Kidney (tissue), 14 donors: Measurements from ENCODE around the gene CLMP. TPM values are rescaled to one million over a fixed set of nuclear protein-coding genes. Genes with fewer than 3 reads are reported as not detected.

Experiments used
- DNase-seq, 5 donors: peaks; one replicate each; pipeline ENCODE4 v3.0.0-alpha.2; 2013 to 2020
- FAIRE-seq: peaks from 2 replicates; lab custom pipeline; 2012; peaks lifted over from hg19 to GRCh38; lab: Jason Lieb, UNC
- H3K27ac ChIP-seq, 2 donors: one replicate each; pipeline ENCODE4 v1.7.0; 2013; ENCODE audit warnings: low read depth in 2 of 2, low read length in 2 of 2, inconsistent platforms in 1 of 2
- H3K27me3 ChIP-seq: one replicate; pipeline ENCODE4 v1.7.1; 2013; ENCODE audit warnings: low read length, inconsistent platforms; ENCODE audit not compliant: control insufficient read depth, insufficient read depth
- H3K36me3 ChIP-seq, 3 donors: one replicate each; pipeline versions ENCODE4 v1.7.0 to v1.7.1; 2013; ENCODE audit warnings: low read length in 3 of 3, control low read depth in 1 of 3, inconsistent platforms in 1 of 3; ENCODE audit not compliant: insufficient read depth in 3 of 3, control insufficient read depth in 2 of 3
- H3K4me1 ChIP-seq, 3 donors: one replicate each; pipeline versions ENCODE4 v1.7.0 to v1.7.1; 2013; ENCODE audit warnings: low read length in 3 of 3, inconsistent platforms in 1 of 3, low read depth in 1 of 3; ENCODE audit not compliant: control insufficient read depth in 2 of 3, insufficient read depth in 2 of 3
- H3K4me3 ChIP-seq, 3 donors: one replicate each; pipeline versions ENCODE4 v1.7.0 to v1.8.1; 2013; ENCODE audit warnings: low read length in 3 of 3, control low read depth in 1 of 3, inconsistent platforms in 1 of 3
- H3K9ac ChIP-seq, 3 donors: one replicate each; pipeline versions ENCODE4 v1.7.0 to v1.7.1; 2013; ENCODE audit warnings: low read length in 3 of 3, control low read depth in 1 of 3, inconsistent platforms in 1 of 3
- H3K9me3 ChIP-seq, 3 donors: one replicate each; pipeline versions ENCODE4 v1.7.0 to v1.7.1; 2013; ENCODE audit warnings: low read length in 3 of 3, control low read depth in 1 of 3, inconsistent platforms in 1 of 3; ENCODE audit not compliant: control insufficient read depth in 2 of 3, insufficient read depth in 1 of 3
- CTCF ChIP-seq: IDR thresholded peaks from 3 replicates; pipeline ENCODE4 v1.5.1; 2012; ENCODE audit warnings: mild to moderate bottlenecking, moderate library complexity, borderline replicate concordance; ENCODE audit not compliant: insufficient read depth; ENCODE audit errors: extremely low read depth
- intact Hi-C: fragments of 100-400 bp; cut with DNase I; formaldehyde crosslinking; loops from one replicate; pipeline ENCODE4 v1.11.1; 2022
- polyA plus RNA-seq: library from polyadenylated mRNA; stranded (reverse); fragments of 350-450 nt; fragmentation: Illumina TruSeq; extraction: RNeasy Lipid Tissue Mini Kit (QIAGEN cat#74804); gene quantifications from one replicate; pipeline ENCODE4 v1.2.3, GENCODE V29; 2014; ENCODE audit warnings: low read depth, low replicate concordance; ENCODE audit not compliant: insufficient read depth
- total RNA-seq: library from RNA; stranded (reverse); fragmentation: NEBNext Ultra II Directional; extraction: Animal tissue kit (Norgen Biotek cat#: 25700); gene quantifications from one replicate; pipeline ENCODE4 v1.2.1, GENCODE V29; 2021
- donor health status: control.
- donor health status: control.
- donor health status: control.
- donor health status: control.
- donor health status: control.
- donor health status: DM: yes; HTN: yes; CAD: no.
- donor health status: Normal renal cell carcinoma (clear cell type).

Gene CLMP
- total and polyA plus RNA-seq, 2 donors from 2014 or later = 1.2 to 6.8 TPM

- no peaks in the 10 kb centered on the region for H3K36me3 ChIP-seq
- no peak overlapping the region for H3K9ac ChIP-seq
- no peak for DNase-seq
- FAIRE-seq = no peak
- H3K9me3 ChIP-seq = no peaks in the 10 kb centered on the region
- H3K4me3 ChIP-seq = no peak overlapping the region
- intact Hi-C loops = no loop called here
- H3K27ac ChIP-seq = no peak overlapping the region
- H3K27me3 ChIP-seq = no peaks in the 10 kb centered on the region
- peaks cover 0 to 3% (median 0%) of the 10 kb centered on the region in 3 donors for H3K4me1 ChIP-seq
- no peak for TF ChIP-seq CTCF
These were observed 7.8 kb downstream of the CLMP start for GRCh38 chr11:123187248-123187647.

- no peaks in the 10 kb centered on the region for H3K9me3 ChIP-seq
- H3K27me3 ChIP-seq = no peaks in the 10 kb centered on the region
- FAIRE-seq (no peak), DNase-seq (no peak)
- TF ChIP-seq CTCF = no peak
- H3K36me3 ChIP-seq = no peaks in the 10 kb centered on the region
- no peak overlapping the region for H3K27ac ChIP-seq
- intact Hi-C loops = no loop called here
- no peak overlapping the region for H3K9ac ChIP-seq
- H3K4me3 ChIP-seq = no peak overlapping the region
- peaks cover 0 to 3% (median 0%) of the 10 kb centered on the region in 3 donors for H3K4me1 ChIP-seq
These were observed 8.8 kb downstream of the CLMP start for GRCh38 chr11:123186286-123186685.

- no peaks in the 10 kb centered on the region for H3K36me3 ChIP-seq
- H3K27me3 ChIP-seq = no peaks in the 10 kb centered on the region
- H3K4me1 ChIP-seq = peaks cover 0 to 3% (median 0%) of the 10 kb centered on the region in 3 donors
- H3K27ac ChIP-seq = no peak overlapping the region
- TF ChIP-seq CTCF = no peak
- no peak overlapping the region for H3K9ac ChIP-seq
- DNase-seq = no peak
- no peaks in the 10 kb centered on the region for H3K9me3 ChIP-seq
- FAIRE-seq = no peak
- no peak overlapping the region for H3K4me3 ChIP-seq
- intact Hi-C loops = no loop called here
These were observed 9.7 kb downstream of the CLMP start for GRCh38 chr11:123185326-123185725.

- Histone ChIP-seq H3K27ac (no peak overlapping the region), H3K4me3 (no peak overlapping the region), H3K9ac (no peak overlapping the region), H3K36me3 (no peaks in the 10 kb centered on the region), H3K9me3 (no peaks in the 10 kb centered on the region), H3K27me3 (no peaks in the 10 kb centered on the region), H3K4me1 (peaks cover 0 to 3% (median 0%) of the 10 kb centered on the region in 3 donors)
- intact Hi-C loops = no loop called here
- TF ChIP-seq CTCF = no peak
- no peak for FAIRE-seq
- no peak for DNase-seq
These were observed 10.5 kb downstream of the CLMP start for GRCh38 chr11:123184531-123184930.
